Upper lobe of left lung (tissue), 6 donors: ENCODE data around the gene TTF2. TPM values are rescaled to one million over a fixed set of nuclear protein-coding genes. Genes with fewer than 3 reads are reported as not detected.
"Not testable (repeated sequence)": the region's sequence is repeated elsewhere in the genome, so short reads cannot be mapped to it uniquely, and the experiment has no call there.

ENCODE experiments used
- ATAC-seq, 2 donors: fragments of 200-7000 bp; cut with Tn5 transposase; one replicate each; pipeline ENCODE4 v1.9.1; 2022; ENCODE audit warnings: mild to moderate bottlenecking in 2 of 2, moderate library complexity in 2 of 2; ENCODE audit not compliant: low FRiP score in 2 of 2
- DNase-seq, 2 donors: peaks; one replicate each; pipeline ENCODE4 v3.0.0-alpha.2; 2019 to 2020
- H3K27ac ChIP-seq, 4 donors: fragments of 200-600 bp; sonication (generic); one replicate each; pipeline ENCODE4 v1.5.1; 2016 to 2019
- H3K27me3 ChIP-seq, 4 donors: fragments of 200-600 bp; sonication (generic); one replicate each; pipeline ENCODE4 v1.5.1; 2017 to 2019
- H3K36me3 ChIP-seq, 4 donors: fragments of 200-600 bp; sonication (generic); one replicate each; pipeline ENCODE4 v1.5.1; 2016 to 2019
- H3K4me1 ChIP-seq, 4 donors: fragments of 200-600 bp; sonication (generic); one replicate each; pipeline ENCODE4 v1.5.1; 2018 to 2019
- H3K4me3 ChIP-seq, 4 donors: fragments of 200-600 bp; sonication (generic); one replicate each; pipeline ENCODE4 v1.5.1; 2017 to 2019; ENCODE audit warnings: mild to moderate bottlenecking in 2 of 4, moderate library complexity in 1 of 4
- H3K9me3 ChIP-seq, 4 donors: fragments of 200-600 bp; sonication (generic); one replicate each; pipeline ENCODE4 v1.5.1; 2018 to 2019
- EP300 ChIP-seq, 4 donors: sonication (generic); formaldehyde crosslinking; IDR thresholded peaks; one replicate each; pipeline ENCODE4 v1.5.1; 2017; ENCODE audit warnings: antibody characterized with exemption in 4 of 4, control low read depth in 2 of 4
- POLR2A ChIP-seq, 4 donors: fragments of 450-650 bp; IDR thresholded peaks; one replicate each; pipeline ENCODE4 v1.5.1; 2016 to 2017; ENCODE audit warnings: antibody characterized with exemption in 4 of 4, mild to moderate bottlenecking in 2 of 4
- POLR2AphosphoS5 ChIP-seq, 2 donors: sonication (generic); formaldehyde crosslinking; IDR thresholded peaks; one replicate each; pipeline ENCODE4 v1.5.1; 2017; ENCODE audit warnings: antibody characterized with exemption in 2 of 2
- WGBS, 2 donors: methylation state at CpG; one replicate each; pipeline ENCODE4 v1.1.5; 2017 to 2018; 5-methylcytosine and 5-hydroxymethylcytosine counted together
- total RNA-seq, 6 donors: library from RNA; depleted of rRNA in 4 of 6; stranded (reverse); fragments of >200 nt in 4 of 6; gene quantifications; one replicate each; pipeline versions ENCODE4 v1.1.0 to v1.2.1, GENCODE V29; 2016 to 2021
- TF ChIP-seq, protein P1 (sequence below), 6 experiments: fragments of 450-650 bp in 4 of 6; fragments of 200-600 bp in 2 of 6; sonication (generic) in 2 of 6; IDR thresholded peaks; one replicate each; pipeline ENCODE4 v1.5.1; 2016 to 2019; ENCODE audit warnings: antibody characterized with exemption in 6 of 6
- donor health status: DM: no; HTN: no; CAD: no; lungs with moderate emphysema.
- donor health status: DM: no; HTN: yes; CAD: no; lungs with severe emphysema.

The TTF2 gene
- total RNA-seq, 6 donors from 2014 or later = 5.6 to 37.8 (median 15.2) TPM

- Histone ChIP-seq H3K27ac (no peak overlapping the region), H3K27me3 (no peaks in the 10 kb centered on the region), H3K9me3 (no peaks in the 10 kb centered on the region), H3K4me1 (no peaks in the 10 kb centered on the region), H3K36me3 (peaks cover 0 to 8% (median 0%) of the 10 kb centered on the region in 4 donors), H3K4me3 (no peak overlapping the region)
- DNase-seq = no peak
- TF ChIP-seq, protein P1, sequence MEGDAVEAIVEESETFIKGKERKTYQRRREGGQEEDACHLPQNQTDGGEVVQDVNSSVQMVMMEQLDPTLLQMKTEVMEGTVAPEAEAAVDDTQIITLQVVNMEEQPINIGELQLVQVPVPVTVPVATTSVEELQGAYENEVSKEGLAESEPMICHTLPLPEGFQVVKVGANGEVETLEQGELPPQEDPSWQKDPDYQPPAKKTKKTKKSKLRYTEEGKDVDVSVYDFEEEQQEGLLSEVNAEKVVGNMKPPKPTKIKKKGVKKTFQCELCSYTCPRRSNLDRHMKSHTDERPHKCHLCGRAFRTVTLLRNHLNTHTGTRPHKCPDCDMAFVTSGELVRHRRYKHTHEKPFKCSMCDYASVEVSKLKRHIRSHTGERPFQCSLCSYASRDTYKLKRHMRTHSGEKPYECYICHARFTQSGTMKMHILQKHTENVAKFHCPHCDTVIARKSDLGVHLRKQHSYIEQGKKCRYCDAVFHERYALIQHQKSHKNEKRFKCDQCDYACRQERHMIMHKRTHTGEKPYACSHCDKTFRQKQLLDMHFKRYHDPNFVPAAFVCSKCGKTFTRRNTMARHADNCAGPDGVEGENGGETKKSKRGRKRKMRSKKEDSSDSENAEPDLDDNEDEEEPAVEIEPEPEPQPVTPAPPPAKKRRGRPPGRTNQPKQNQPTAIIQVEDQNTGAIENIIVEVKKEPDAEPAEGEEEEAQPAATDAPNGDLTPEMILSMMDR (IDR thresholded peaks at IDR 0.05) = no peak
- no peak for TF ChIP-seq POLR2AphosphoS5 (IDR thresholded peaks at IDR 0.05)
- no peak for TF ChIP-seq EP300 (IDR thresholded peaks at IDR 0.05)
- no peak for TF ChIP-seq POLR2A (IDR thresholded peaks at IDR 0.05)
- ATAC-seq = no peak
- WGBS, 2 donors = 64 to 76% methylated on average over 2 of the region's 2 CpGs
Observed at GRCh38 chr1:117114877-117115276, 54.8 kb downstream of the TTF2 start.

GRCh38 chr1:117116090-117116783 lies 56.1 kb downstream of the TTF2 start:
- DNase-seq = no peak
- Histone ChIP-seq H3K4me1 (peaks cover 0 to 7% (median 6%) of the 10 kb centered on the region in 4 donors), H3K4me3 (no peak overlapping the region), H3K27ac (no peak overlapping the region), H3K36me3 (peaks cover 0 to 5% (median 0%) of the 10 kb centered on the region in 4 donors), H3K9me3 (no peaks in the 10 kb centered on the region), H3K27me3 (no peaks in the 10 kb centered on the region)
- no peak for TF ChIP-seq POLR2AphosphoS5 (IDR thresholded peaks at IDR 0.05)
- TF ChIP-seq, protein P1 (IDR thresholded peaks at IDR 0.05) = no peak
- no peak for TF ChIP-seq POLR2A (IDR thresholded peaks at IDR 0.05)
- TF ChIP-seq EP300 (IDR thresholded peaks at IDR 0.05) = no peak
- WGBS, 2 donors = 90 to 93% methylated on average over 13 of the region's 13 CpGs
- no peak for ATAC-seq

- Histone ChIP-seq H3K4me3 (no peak overlapping the region), H3K27me3 (no peaks in the 10 kb centered on the region), H3K4me1 (peaks cover 0 to 7% (median 7%) of the 10 kb centered on the region in 4 donors), H3K9me3 (no peaks in the 10 kb centered on the region), H3K36me3 (peaks cover 0 to 5% (median 0%) of the 10 kb centered on the region in 4 donors), H3K27ac (no peak overlapping the region)
- WGBS, 2 donors = 91 to 93% methylated on average over 3 of the region's 3 CpGs
- no peak for DNase-seq
- ATAC-seq = no peak
- no peak for TF ChIP-seq POLR2A (IDR thresholded peaks at IDR 0.05)
- TF ChIP-seq POLR2AphosphoS5 (IDR thresholded peaks at IDR 0.05) = no peak
- TF ChIP-seq, protein P1 (IDR thresholded peaks at IDR 0.05) = no peak
- no peak for TF ChIP-seq EP300 (IDR thresholded peaks at IDR 0.05)
Observed at GRCh38 chr1:117116784-117117130, 56.6 kb downstream of the TTF2 start.

GRCh38 chr1:117117697-117118096 lies 57.6 kb downstream of the TTF2 start:
- H3K36me3 ChIP-seq = no peaks in the 10 kb centered on the region
- no peaks in the 10 kb centered on the region for H3K27me3 ChIP-seq
- TF ChIP-seq, protein P1 (IDR thresholded peaks at IDR 0.05) = no peak
- TF ChIP-seq POLR2AphosphoS5 (IDR thresholded peaks at IDR 0.05) (no peak), EP300 (IDR thresholded peaks at IDR 0.05) (no peak), POLR2A (IDR thresholded peaks at IDR 0.05) (no peak)
- H3K27ac ChIP-seq = no peak overlapping the region
- ATAC-seq (no peak), DNase-seq (no peak)
- H3K9me3 ChIP-seq = no peaks in the 10 kb centered on the region
- H3K4me3 ChIP-seq = no peak overlapping the region
- 82 to 93% methylated on average over 2 of the region's 2 CpGs for WGBS, 2 donors
- peaks cover 6 to 14% (median 8%) of the 10 kb centered on the region in 4 donors for H3K4me1 ChIP-seq

GRCh38 chr1:117118137-117118536 lies 58.0 kb downstream of the TTF2 start:
- Histone ChIP-seq H3K4me1 (peaks cover 6 to 14% (median 8%) of the 10 kb centered on the region in 4 donors), H3K27me3 (no peaks in the 10 kb centered on the region), H3K9me3 (no peaks in the 10 kb centered on the region), H3K4me3 (no peak overlapping the region), H3K27ac (no peak overlapping the region), H3K36me3 (no peaks in the 10 kb centered on the region)
- ATAC-seq = no peak
- TF ChIP-seq POLR2AphosphoS5 (IDR thresholded peaks at IDR 0.05) = no peak
- TF ChIP-seq EP300 (IDR thresholded peaks at IDR 0.05) = no peak
- TF ChIP-seq, protein P1 (IDR thresholded peaks at IDR 0.05) = no peak
- TF ChIP-seq POLR2A (IDR thresholded peaks at IDR 0.05) = no peak
- 75 to 80% methylated on average over 12 of the region's 12 CpGs for WGBS, 2 donors
- DNase-seq = no peak

DNA sequence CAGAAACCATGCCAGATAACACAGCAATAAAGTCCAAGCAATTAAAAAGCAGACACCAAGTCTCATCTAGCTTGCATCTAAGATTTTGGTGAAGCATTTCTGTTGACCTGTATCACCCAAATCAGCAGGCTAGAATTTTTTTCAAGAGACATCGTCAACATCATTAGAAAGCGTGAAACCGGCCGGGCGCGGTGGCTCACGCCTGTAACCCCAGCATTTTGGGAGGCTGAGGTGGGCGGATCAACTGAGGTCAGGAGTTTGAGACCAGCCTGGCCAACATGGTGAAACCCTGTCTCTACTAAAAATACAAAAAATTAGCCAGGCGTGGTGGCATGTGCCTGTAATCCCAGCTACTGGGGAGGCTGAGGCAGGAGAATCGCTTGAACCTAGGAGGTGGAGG lies 59.0 kb downstream of the TTF2 start:
- H3K36me3 ChIP-seq, H3K27ac ChIP-seq, H3K4me3 ChIP-seq, ATAC-seq, H3K9me3 ChIP-seq, H3K27me3 ChIP-seq: not testable (repeated sequence)
- WGBS, 2 donors = 89 to 96% methylated on average over 10 of the region's 10 CpGs
- peaks cover 6 to 14% (median 8%) of the 10 kb centered on the region in 4 donors for H3K4me1 ChIP-seq
- peak in 1 of 2 donors; percentile 45 for DNase-seq
